ENCODE data around the gene CCDC192. TPM values are rescaled to one million over a fixed set of nuclear protein-coding genes. Genes with fewer than 3 reads are reported as not detected.

The CCDC192 gene
- total and polyA plus RNA-seq, 10 of the 15 experiments (the other 5 are each of a cell fraction or from before 2014, with no cell fraction given), result 0.20 to 0.79 (median 0.32) TPM; not detected in 4

- RAD21 ChIA-PET (ENCODE audit: unreplicated experiment), result no interaction called here
- DNase-seq (ENCODE audit: low read depth, low spot score) (no peak), ATAC-seq (no peak), FAIRE-seq (no peak)
- Histone ChIP-seq H3K9ac (ENCODE audit: control insufficient read depth, insufficient read depth, low read length) (no peak overlapping the region), H4K20me1 (ENCODE audit: control insufficient read depth, insufficient read depth) (no peaks in the 10 kb centered on the region), H3K27me3 (replicated peaks in 1 of 2; ENCODE audit: control insufficient read depth in 2 of 2, insufficient read depth in 2 of 2, low read length in 1 of 2) (no peaks in the 10 kb centered on the region), H3K27ac (ENCODE audit: control insufficient read depth, insufficient read depth) (no peak overlapping the region), H3K36me3 (ENCODE audit: control insufficient read depth in 2 of 2, insufficient read depth in 2 of 2, low read length in 1 of 2) (no peaks in the 10 kb centered on the region), H3K9me3 (replicated peaks; ENCODE audit: control insufficient read depth, insufficient read depth, low read length) (no peaks in the 10 kb centered on the region), H3K4me1 (ENCODE audit: control insufficient read depth, insufficient read depth, low read length) (no peaks in the 10 kb centered on the region), H2AFZ (ENCODE audit: control insufficient read depth, low read depth, low read length) (no peak overlapping the region), H3K4me2 (ENCODE audit: control insufficient read depth, insufficient read depth) (no peak overlapping the region), H3K4me3 (no peak overlapping the region), H3K79me2 (ENCODE audit: control insufficient read depth, insufficient read depth, low read length) (no peaks in the 10 kb centered on the region)
- in situ Hi-C loops (cut with MboI) (no loop called here), intact Hi-C loops (cut with micrococcal nuclease; ENCODE audit: unreplicated experiment) (no loop called here)
- POLR2A ChIA-PET, result no interaction called here
- TF ChIP-seq ZBTB11 (CRISPR knock-in tag; IDR thresholded peaks at IDR 0.05), result no peak
- no peak for TF ChIP-seq CBFB (IDR thresholded peaks at IDR 0.05; ENCODE audit: low read depth)
- TF ChIP-seq ELK1 (IDR thresholded peaks at IDR 0.05; ENCODE audit: low read depth, low read length), result no peak
- no peak for TF ChIP-seq ATF2 (IDR thresholded peaks at IDR 0.05; ENCODE audit: low read length)
- no peak for TF ChIP-seq USF2 (IDR thresholded peaks at IDR 0.05; ENCODE audit: borderline replicate concordance, low read depth, low read length)
- TF ChIP-seq MEF2B (IDR thresholded peaks at IDR 0.05; ENCODE audit: partially characterized antibody, poor library complexity, severe bottlenecking), result no peak
- TF ChIP-seq ETV6 (conservative IDR thresholded peaks at IDR 0.05 in 1 of 2, IDR thresholded peaks at IDR 0.05 in 1 of 2; ENCODE audit: borderline replicate concordance in 1 of 2, low read depth in 1 of 2), result no peak
- no peak for TF ChIP-seq NR2F1 (conservative IDR thresholded peaks at IDR 0.05)
- no peak for TF ChIP-seq SUZ12 (IDR thresholded peaks at IDR 0.05; ENCODE audit: unreplicated experiment)
- TF ChIP-seq MAX (IDR thresholded peaks at IDR 0.05; ENCODE audit: low read depth, low read length), result no peak
- TF ChIP-seq HSF1 (IDR thresholded peaks at IDR 0.05; ENCODE audit: low read depth, low read length), result no peak
- no peak for TF ChIP-seq YBX1 (IDR thresholded peaks at IDR 0.05)
- no peak for TF ChIP-seq ZNF217 (IDR thresholded peaks at IDR 0.05)
- no TSS peak for BruUV-seq (replicated peaks)
- CTCF ChIA-PET, result no interaction called here
- SMC1A ChIA-PET (ENCODE audit: uncharacterized antibody, unreplicated experiment), result no interaction called here
- 30% methylated on average over 3 of the region's 3 CpGs for WGBS (ENCODE audit: insufficient coverage, insufficient replicate concordance, low lambda C conversion rate, missing lambda C conversion rate)
Observed at GRCh38 chr5:127707209-127707608, 4.0 kb downstream of the CCDC192 start.

Data from GM12878 (cell line).